Keratinocyte (primary cell): ENCODE data around the gene HMCN1. TPM values are rescaled to one million over a fixed set of nuclear protein-coding genes. Genes with fewer than 3 reads are reported as not detected.

Experiments used
- DNase-seq: peaks from one replicate; pipeline ENCODE4 v3.0.0-alpha.2; 2011; ENCODE audit warnings: low read depth, missing footprints, low spot score
- FAIRE-seq: peaks from 2 replicates; lab custom pipeline; 2011; peaks lifted over from hg19 to GRCh38; lab: Jason Lieb, UNC
- H2AFZ ChIP-seq: 2 replicates; pipeline ENCODE4 v1.6.0; 2012; ENCODE audit warnings: low read length, control low read depth, inconsistent platforms; ENCODE audit not compliant: control insufficient read depth
- H3K27ac ChIP-seq: 2 replicates; pipeline ENCODE4 v1.5.1; 2011; ENCODE audit warnings: low read length; ENCODE audit not compliant: control insufficient read depth, insufficient read depth
- H3K27me3 ChIP-seq: 3 replicates; pipeline ENCODE4 v1.6.0; 2011; ENCODE audit warnings: low read length; ENCODE audit not compliant: control insufficient read depth, insufficient read depth; ENCODE audit errors: extremely low read depth
- H3K36me3 ChIP-seq, 2 experiments: 2 replicates in 1 of 2; 3 replicates in 1 of 2; pipeline ENCODE4 v1.5.1; 2011; ENCODE audit warnings: low read length in 2 of 2, mild to moderate bottlenecking in 1 of 2; ENCODE audit not compliant: control insufficient read depth in 2 of 2, insufficient read depth in 2 of 2; ENCODE audit errors: extremely low read depth in 1 of 2
- H3K4me1 ChIP-seq: 3 replicates; pipeline ENCODE4 v1.5.1; 2011; ENCODE audit warnings: low read length; ENCODE audit not compliant: control insufficient read depth, insufficient read depth; ENCODE audit errors: extremely low read depth
- H3K4me2 ChIP-seq: 3 replicates; pipeline ENCODE4 v1.6.0; 2011; ENCODE audit warnings: low read depth, low read length; ENCODE audit not compliant: control insufficient read depth, insufficient read depth; ENCODE audit errors: extremely low read depth
- H3K4me3 ChIP-seq, 3 experiments: fragments of 200-600 bp in 1 of 3; sonication (generic) in 1 of 3; 2 replicates in 2 of 3; 3 replicates in 1 of 3; pipeline ENCODE4 v1.5.1; 2011 to 2016; ENCODE audit warnings: low read length in 3 of 3, mild to moderate bottlenecking in 3 of 3, control low read depth in 2 of 3, inconsistent platforms in 1 of 3, low read depth in 1 of 3, mixed read lengths in 1 of 3, mixed run types in 1 of 3, moderate library complexity in 1 of 3; ENCODE audit not compliant: control insufficient read depth in 2 of 3, insufficient read depth in 2 of 3; ENCODE audit errors: extremely low read depth in 1 of 3
- H3K79me2 ChIP-seq: 2 replicates; pipeline ENCODE4 v1.6.0; 2012; ENCODE audit warnings: low read length; ENCODE audit not compliant: control insufficient read depth, insufficient read depth
- H3K9ac ChIP-seq: 3 replicates; pipeline ENCODE4 v1.6.0; 2011; ENCODE audit warnings: low read length; ENCODE audit not compliant: control insufficient read depth, insufficient read depth; ENCODE audit errors: extremely low read depth
- H3K9me1 ChIP-seq: 3 replicates; pipeline ENCODE4 v1.6.0; 2011; ENCODE audit warnings: low read length; ENCODE audit not compliant: control insufficient read depth, insufficient read depth; ENCODE audit errors: extremely low read depth
- H3K9me3 ChIP-seq: 2 replicates; pipeline ENCODE4 v1.5.1; 2012; ENCODE audit warnings: low read depth, low read length; ENCODE audit not compliant: control insufficient read depth
- H4K20me1 ChIP-seq: 3 replicates; pipeline ENCODE4 v1.6.0; 2011; ENCODE audit warnings: low read length; ENCODE audit not compliant: control insufficient read depth, insufficient read depth; ENCODE audit errors: extremely low read depth
- EZH2 ChIP-seq: IDR thresholded peaks from one replicate; pipeline ENCODE4 v1.6.1; 2012; ENCODE audit warnings: inconsistent platforms, mild to moderate bottlenecking, low read length, moderate library complexity
- dilution Hi-C: fragments of 300-500 bp; cut with MboI; formaldehyde crosslinking; loops from one replicate; pipeline ENCODE4 v1.7.0; 2020; ENCODE audit warnings: low sequenced_read_pairs; ENCODE audit not compliant: extremely low pct_ligation_motif_present
- polyA plus RNA-seq, 5 experiments: library from polyadenylated mRNA; depleted of rRNA in 3 of 5; stranded (reverse) in 3 of 5; stranded (forward) in 1 of 5; unstranded in 1 of 5; fragments of >200 nt; gene quantifications; 1 replicate in 1 of 5; 2 replicates in 3 of 5; 3 replicates in 1 of 5; pipeline versions ENCODE4 v1.2.1 to v1.2.3, GENCODE V29; 2011 to 2012; ENCODE audit warnings: missing spikeins in 2 of 5, low read depth in 1 of 5, low replicate concordance in 1 of 5
- TF ChIP-seq, protein P1 (sequence below), 3 experiments: IDR thresholded peaks in 1 of 3; conservative IDR thresholded peaks in 1 of 3; optimal IDR thresholded peaks in 1 of 3; 2 replicates in 2 of 3; 3 replicates in 1 of 3; pipeline versions ENCODE3 to v1.5.1; 2011; ENCODE audit warnings: low read length in 3 of 3, mild to moderate bottlenecking in 3 of 3, moderate library complexity in 2 of 3, control low read depth in 1 of 3, inconsistent platforms in 1 of 3; ENCODE audit not compliant: insufficient read depth in 2 of 3; ENCODE audit errors: extremely low read depth in 1 of 3

HMCN1 gene
- polyA plus RNA-seq, 1 donor (not counting 4 experiments of a cell fraction or from before 2014, with no cell fraction given), result 1.8 TPM

DNA sequence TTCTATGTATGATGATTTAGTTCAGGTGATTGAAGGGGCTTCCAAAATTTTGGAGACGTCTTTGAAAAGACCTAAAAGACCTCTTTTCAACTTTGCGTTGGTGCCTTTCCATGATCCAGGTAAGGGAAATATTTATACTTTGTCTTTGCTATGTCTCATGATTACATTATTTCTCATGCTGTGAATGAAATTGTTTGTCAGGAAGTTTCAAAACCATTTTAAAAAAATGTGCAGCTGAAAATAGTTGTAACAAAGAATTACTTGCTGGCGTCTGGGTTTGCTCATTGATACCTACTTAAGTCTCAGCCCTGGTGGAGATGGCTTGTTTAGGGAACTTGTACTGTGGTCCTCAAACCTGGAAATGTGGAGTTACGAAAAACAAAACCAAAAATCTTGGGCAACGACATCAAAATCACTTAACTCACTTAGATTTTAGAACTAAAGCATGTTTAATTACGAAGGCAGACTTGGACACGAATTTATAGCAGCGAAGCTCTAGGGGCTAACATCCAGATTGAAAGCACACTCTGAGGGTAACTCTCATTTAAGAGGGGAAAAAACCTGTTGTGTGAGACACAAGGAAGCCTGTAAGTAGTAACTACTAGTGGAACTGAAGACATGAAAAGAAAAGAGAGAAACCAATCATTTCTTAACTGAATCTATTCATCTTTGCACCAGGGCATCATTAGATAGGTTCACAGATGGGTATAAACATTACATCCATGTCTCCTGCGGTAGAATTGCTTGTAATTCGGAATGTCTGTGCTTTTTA lies 924 bp downstream of the HMCN1 start:
- TF ChIP-seq, protein P1, sequence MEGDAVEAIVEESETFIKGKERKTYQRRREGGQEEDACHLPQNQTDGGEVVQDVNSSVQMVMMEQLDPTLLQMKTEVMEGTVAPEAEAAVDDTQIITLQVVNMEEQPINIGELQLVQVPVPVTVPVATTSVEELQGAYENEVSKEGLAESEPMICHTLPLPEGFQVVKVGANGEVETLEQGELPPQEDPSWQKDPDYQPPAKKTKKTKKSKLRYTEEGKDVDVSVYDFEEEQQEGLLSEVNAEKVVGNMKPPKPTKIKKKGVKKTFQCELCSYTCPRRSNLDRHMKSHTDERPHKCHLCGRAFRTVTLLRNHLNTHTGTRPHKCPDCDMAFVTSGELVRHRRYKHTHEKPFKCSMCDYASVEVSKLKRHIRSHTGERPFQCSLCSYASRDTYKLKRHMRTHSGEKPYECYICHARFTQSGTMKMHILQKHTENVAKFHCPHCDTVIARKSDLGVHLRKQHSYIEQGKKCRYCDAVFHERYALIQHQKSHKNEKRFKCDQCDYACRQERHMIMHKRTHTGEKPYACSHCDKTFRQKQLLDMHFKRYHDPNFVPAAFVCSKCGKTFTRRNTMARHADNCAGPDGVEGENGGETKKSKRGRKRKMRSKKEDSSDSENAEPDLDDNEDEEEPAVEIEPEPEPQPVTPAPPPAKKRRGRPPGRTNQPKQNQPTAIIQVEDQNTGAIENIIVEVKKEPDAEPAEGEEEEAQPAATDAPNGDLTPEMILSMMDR (optimal IDR thresholded peaks at IDR 0.05 in 1 of 3, IDR thresholded peaks at IDR 0.05 in 1 of 3, conservative IDR thresholded peaks at IDR 0.05 in 1 of 3; ENCODE audit: extremely low read depth in 1 of 3, insufficient read depth in 2 of 3, low read length in 3 of 3), result no peak
- no peak for TF ChIP-seq EZH2
- no peak for DNase-seq

DNA sequence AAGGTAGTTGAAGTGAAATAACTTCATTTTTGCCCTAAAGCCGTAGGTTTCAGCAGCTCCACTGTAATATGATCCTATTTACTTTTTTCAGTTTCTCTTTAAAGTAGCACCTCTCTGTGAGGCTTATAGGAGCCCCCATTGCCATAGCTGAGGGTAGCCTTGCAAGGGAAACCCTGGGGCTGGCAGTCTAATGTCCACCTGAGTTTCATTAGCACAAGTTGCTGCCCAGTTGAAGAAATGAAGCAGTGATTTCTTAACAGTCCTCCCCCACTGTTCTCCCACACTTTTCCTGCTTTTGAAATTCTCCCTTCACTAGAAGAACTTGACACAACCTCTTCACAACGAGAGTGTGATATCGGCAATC lies 1.5 kb downstream of the HMCN1 start:
- peak overlapping the region in 2 of 3 experiments; percentile 34 to 76 for H3K4me3 ChIP-seq
- no peak overlapping the region for H3K27ac ChIP-seq
- peaks cover 18% of the 10 kb centered on the region for H3K4me1 ChIP-seq
- H3K36me3 ChIP-seq, result no peaks in the 10 kb centered on the region
- TF ChIP-seq, protein P1 (optimal IDR thresholded peaks at IDR 0.05 in 1 of 3, IDR thresholded peaks at IDR 0.05 in 1 of 3, conservative IDR thresholded peaks at IDR 0.05 in 1 of 3; ENCODE audit: extremely low read depth in 1 of 3, insufficient read depth in 2 of 3, low read length in 3 of 3), result no peak
- TF ChIP-seq EZH2, result no peak
- H3K9me3 ChIP-seq, result no peaks in the 10 kb centered on the region
- FAIRE-seq (no peak), DNase-seq (no peak)
- H3K9ac ChIP-seq, result no peak overlapping the region
- H3K9me1 ChIP-seq, result no peaks in the 10 kb centered on the region
- dilution Hi-C loops, result no loop called here
- H3K27me3 ChIP-seq, result no peaks in the 10 kb centered on the region
- H3K4me2 ChIP-seq, result peak overlapping the region; percentile 97
- H3K79me2 ChIP-seq, result no peaks in the 10 kb centered on the region
- H2AFZ ChIP-seq, result peak overlapping the region; percentile 58
- no peaks in the 10 kb centered on the region for H4K20me1 ChIP-seq

More for the DNA sequence above, 924 bp downstream of the HMCN1 start:
- FAIRE-seq, result peak; percentile 57
- no peaks in the 10 kb centered on the region for H3K27me3 ChIP-seq
- H3K4me1 ChIP-seq, result peaks cover 18% of the 10 kb centered on the region
- peak overlapping the region in 2 of 3 experiments; percentile 76 to 86 for H3K4me3 ChIP-seq
- peak overlapping the region; percentile 97 for H3K4me2 ChIP-seq
- H4K20me1 ChIP-seq, result no peaks in the 10 kb centered on the region
- dilution Hi-C loops, result no loop called here
- H3K27ac ChIP-seq, result peak overlapping the region; percentile 6
- H3K9ac ChIP-seq, result no peak overlapping the region
- no peaks in the 10 kb centered on the region for H3K9me1 ChIP-seq
- no peaks in the 10 kb centered on the region for H3K36me3 ChIP-seq
- H3K9me3 ChIP-seq, result no peaks in the 10 kb centered on the region
- no peaks in the 10 kb centered on the region for H3K79me2 ChIP-seq
- peak overlapping the region; percentile 96 for H2AFZ ChIP-seq
